Testis (tissue), 2 donors: ENCODE data around the gene SELENOW.

Source experiments
- POLR2A ChIP-seq: fragments of 450-650 bp; IDR thresholded peaks from one replicate; pipeline ENCODE4 v1.6.1; 2017; ENCODE audit warnings: antibody characterized with exemption, mild to moderate bottlenecking, moderate library complexity
- TF ChIP-seq, protein P1 (sequence below), 3 experiments: fragments of 450-650 bp in 2 of 3; fragments of 200-600 bp in 1 of 3; sonication (generic) in 1 of 3; IDR thresholded peaks; one replicate each; pipeline ENCODE4 v1.5.1; 2016 to 2019; ENCODE audit warnings: antibody characterized with exemption in 3 of 3, mild to moderate bottlenecking in 2 of 3, moderate library complexity in 1 of 3

DNA sequence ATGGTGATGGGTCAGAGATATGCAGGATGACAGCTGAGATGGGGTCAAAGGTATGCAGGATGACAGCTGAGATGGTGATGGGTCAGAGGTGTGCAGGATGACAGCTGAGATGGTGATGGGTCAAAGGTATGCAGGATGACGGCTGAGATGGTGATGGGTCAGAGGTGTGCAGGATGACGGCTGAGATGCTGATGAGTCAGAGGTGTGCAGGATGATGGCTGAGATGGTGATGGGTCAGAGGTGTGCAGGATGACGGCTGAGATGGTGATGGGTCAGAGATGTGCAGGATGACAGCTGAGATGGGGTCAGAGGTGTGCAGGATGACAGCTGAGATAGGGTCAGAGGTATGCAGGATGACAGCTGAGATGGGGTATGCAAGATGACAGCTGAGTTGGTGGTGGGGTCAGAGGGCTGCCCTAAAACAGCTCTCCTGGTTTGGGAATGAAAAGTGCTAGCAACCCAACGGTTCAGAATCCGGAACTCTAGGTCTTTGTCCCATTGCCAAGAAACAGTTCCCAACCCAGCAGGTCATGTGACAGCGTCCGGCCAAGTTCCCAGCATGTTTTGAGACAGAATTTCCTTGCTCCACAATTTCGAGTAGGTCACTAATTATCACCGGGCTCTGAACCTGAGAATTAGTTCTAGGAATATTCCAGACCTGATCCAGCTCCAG, 3.2 kb downstream of the SELENOW start:
- TF ChIP-seq, protein P1, sequence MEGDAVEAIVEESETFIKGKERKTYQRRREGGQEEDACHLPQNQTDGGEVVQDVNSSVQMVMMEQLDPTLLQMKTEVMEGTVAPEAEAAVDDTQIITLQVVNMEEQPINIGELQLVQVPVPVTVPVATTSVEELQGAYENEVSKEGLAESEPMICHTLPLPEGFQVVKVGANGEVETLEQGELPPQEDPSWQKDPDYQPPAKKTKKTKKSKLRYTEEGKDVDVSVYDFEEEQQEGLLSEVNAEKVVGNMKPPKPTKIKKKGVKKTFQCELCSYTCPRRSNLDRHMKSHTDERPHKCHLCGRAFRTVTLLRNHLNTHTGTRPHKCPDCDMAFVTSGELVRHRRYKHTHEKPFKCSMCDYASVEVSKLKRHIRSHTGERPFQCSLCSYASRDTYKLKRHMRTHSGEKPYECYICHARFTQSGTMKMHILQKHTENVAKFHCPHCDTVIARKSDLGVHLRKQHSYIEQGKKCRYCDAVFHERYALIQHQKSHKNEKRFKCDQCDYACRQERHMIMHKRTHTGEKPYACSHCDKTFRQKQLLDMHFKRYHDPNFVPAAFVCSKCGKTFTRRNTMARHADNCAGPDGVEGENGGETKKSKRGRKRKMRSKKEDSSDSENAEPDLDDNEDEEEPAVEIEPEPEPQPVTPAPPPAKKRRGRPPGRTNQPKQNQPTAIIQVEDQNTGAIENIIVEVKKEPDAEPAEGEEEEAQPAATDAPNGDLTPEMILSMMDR (IDR thresholded peaks at IDR 0.05): no peak
- no peak for TF ChIP-seq POLR2A
